ACC112 (cell line): ENCODE data around the gene OR8B2.
"Not testable (repeated sequence)": the region's sequence is repeated elsewhere in the genome, so short reads cannot be mapped to it uniquely, and the experiment has no call there.

Experiments
- H2AFZ ChIP-seq: fragments of 200-600 bp; sonication (generic); one replicate; pipeline ENCODE4 v1.6.0; 2017; ENCODE audit warnings: antibody characterized with exemption, low read length; ENCODE audit not compliant: unreplicated experiment
- H3K27ac ChIP-seq: fragments of 200-600 bp; sonication (generic); 2 replicates; pipeline ENCODE4 v1.5.1; 2014; ENCODE audit warnings: low read depth, mild to moderate bottlenecking, antibody characterized with exemption, low read length, moderate library complexity
- H3K27me3 ChIP-seq: fragments of 200-600 bp; sonication (generic); 2 replicates; pipeline ENCODE4 v1.6.1; 2014; ENCODE audit warnings: mild to moderate bottlenecking, antibody characterized with exemption, low read length, moderate library complexity, mixed read lengths; ENCODE audit not compliant: insufficient read depth
- H3K36me3 ChIP-seq: fragments of 200-600 bp; sonication (generic); 2 replicates; pipeline ENCODE4 v1.6.1; 2016; ENCODE audit warnings: mild to moderate bottlenecking, antibody characterized with exemption, low read length, moderate library complexity, mixed read lengths; ENCODE audit not compliant: insufficient read depth
- H3K4me1 ChIP-seq: fragments of 200-600 bp; sonication (generic); one replicate; pipeline ENCODE4 v1.6.1; 2016; ENCODE audit warnings: low read length, mixed read lengths; ENCODE audit not compliant: insufficient read depth, unreplicated experiment, control insufficient read depth
- H3K4me3 ChIP-seq: fragments of 200-600 bp; sonication (generic); 2 replicates; pipeline ENCODE4 v1.5.1; 2014; ENCODE audit warnings: mild to moderate bottlenecking, low read depth, low read length
- H3K79me2 ChIP-seq: fragments of 200-600 bp; sonication (generic); one replicate; pipeline ENCODE4 v1.6.0; 2016; ENCODE audit warnings: low read length; ENCODE audit not compliant: control insufficient read depth, unreplicated experiment, insufficient read depth

Gene OR8B2

GRCh38 chr11:124396847-124397246, 12.5 kb upstream of the OR8B2 start:
- H3K27me3 ChIP-seq, H3K4me1 ChIP-seq, H3K36me3 ChIP-seq: not testable (repeated sequence)

DNA sequence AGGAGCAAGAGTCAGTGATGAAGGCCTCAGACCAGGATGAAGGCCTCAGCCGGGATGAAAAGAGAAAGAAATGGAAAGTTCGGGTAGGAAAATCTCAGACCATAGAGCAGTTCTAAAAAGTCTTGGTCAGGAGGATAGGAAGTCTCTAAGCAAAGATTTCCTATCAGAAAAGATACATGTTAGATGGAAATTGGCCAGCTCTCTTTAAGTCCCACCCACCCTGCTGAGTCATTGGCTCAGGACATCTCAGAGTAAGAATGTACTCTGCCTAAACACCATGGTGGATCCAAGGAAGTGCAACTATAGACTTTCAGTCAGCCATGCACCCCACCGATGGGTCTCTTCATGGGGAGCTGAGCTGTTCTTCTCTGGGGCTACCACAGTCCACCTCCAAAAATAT, 10.1 kb upstream of the OR8B2 start:
- no peaks in the 10 kb centered on the region for H3K79me2 ChIP-seq

More at GRCh38 chr11:124396847-124397246, 12.5 kb upstream of the OR8B2 start:
- not testable (repeated sequence) for H3K4me3 ChIP-seq, H3K27ac ChIP-seq, H3K79me2 ChIP-seq, H2AFZ ChIP-seq

GRCh38 chr11:124382857-124383256, 1.4 kb downstream of the OR8B2 start:
- H3K27me3 ChIP-seq, H3K4me1 ChIP-seq, H3K36me3 ChIP-seq, H2AFZ ChIP-seq, H3K4me3 ChIP-seq, H3K79me2 ChIP-seq, H3K27ac ChIP-seq: not testable (repeated sequence)

More for the DNA sequence above, 10.1 kb upstream of the OR8B2 start:
- Histone ChIP-seq H3K36me3 (no peaks in the 10 kb centered on the region), H3K4me1 (no peaks in the 10 kb centered on the region), H2AFZ (no peak overlapping the region), H3K4me3 (no peak overlapping the region), H3K27me3 (no peaks in the 10 kb centered on the region), H3K27ac (no peak overlapping the region)

DNA sequence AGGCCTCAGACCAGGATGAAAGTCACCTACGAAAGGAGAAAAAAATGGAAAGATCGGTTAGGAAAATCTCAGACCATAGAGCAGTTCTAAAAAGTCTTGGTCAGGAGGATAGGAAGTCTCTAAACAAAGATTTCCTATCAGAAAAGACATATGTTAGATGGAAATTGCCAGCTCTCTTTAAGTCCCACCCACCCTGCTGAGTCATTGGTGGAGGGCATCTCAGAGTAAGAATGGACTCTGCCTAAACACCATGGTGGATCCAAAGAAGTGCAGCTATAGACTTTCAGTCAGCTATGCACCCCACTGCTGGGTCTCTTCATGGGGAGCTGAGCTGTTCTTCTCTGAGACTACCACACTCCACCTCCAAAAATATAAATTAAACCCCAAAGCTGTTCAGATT, 3.7 kb downstream of the OR8B2 start:
- H3K4me3 ChIP-seq, result no peak overlapping the region
- H3K79me2 ChIP-seq, result no peaks in the 10 kb centered on the region
- no peaks in the 10 kb centered on the region for H3K36me3 ChIP-seq
- peaks cover 12% of the 10 kb centered on the region for H3K27me3 ChIP-seq
- no peak overlapping the region for H2AFZ ChIP-seq
- no peaks in the 10 kb centered on the region for H3K4me1 ChIP-seq
- no peak overlapping the region for H3K27ac ChIP-seq

DNA sequence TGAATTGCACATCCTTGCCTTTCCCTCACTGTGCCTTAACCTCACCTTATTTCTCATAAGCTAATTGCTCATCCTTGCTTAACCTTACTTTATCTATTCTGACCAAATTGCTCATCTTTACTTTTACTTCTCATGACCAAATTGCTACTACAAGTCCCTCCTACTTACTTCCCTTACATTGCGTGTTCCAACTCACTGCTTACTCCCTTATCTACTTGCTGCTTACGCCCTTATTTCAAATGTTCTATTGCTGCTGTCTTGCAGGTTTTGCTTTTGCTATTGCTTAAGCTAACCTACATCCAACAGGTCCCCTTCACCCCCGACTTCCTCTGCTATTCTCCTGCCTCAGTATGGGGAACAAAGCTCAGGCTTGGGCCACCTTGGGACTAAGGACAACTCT, 8.0 kb downstream of the OR8B2 start:
- H3K27me3 ChIP-seq, result peaks cover 23% of the 10 kb centered on the region
- no peaks in the 10 kb centered on the region for H3K4me1 ChIP-seq
- no peak overlapping the region for H3K4me3 ChIP-seq
- H3K27ac ChIP-seq, result no peak overlapping the region
- H2AFZ ChIP-seq, result no peak overlapping the region
- H3K79me2 ChIP-seq, result no peaks in the 10 kb centered on the region
- H3K36me3 ChIP-seq, result no peaks in the 10 kb centered on the region

DNA sequence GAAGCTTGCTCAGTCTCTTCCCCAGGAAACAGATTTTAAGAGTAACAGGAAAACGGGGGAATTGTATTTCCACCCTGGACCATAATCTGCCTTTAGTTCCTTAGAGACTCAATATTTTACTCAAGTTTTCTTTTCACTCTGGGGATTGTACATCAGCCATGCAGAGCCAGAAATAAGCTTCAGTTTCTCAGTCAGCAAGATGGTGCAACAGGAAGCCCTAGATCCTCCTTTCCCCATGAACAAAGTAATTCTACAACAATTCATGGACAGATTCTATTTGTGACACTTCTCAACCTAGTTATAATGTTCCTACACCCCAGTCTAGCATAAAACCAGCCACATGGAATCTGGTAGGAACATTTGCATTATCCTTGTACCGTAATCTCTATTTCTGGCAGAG, 24.7 kb downstream of the OR8B2 start:
- H2AFZ ChIP-seq, result no peak overlapping the region
- H3K36me3 ChIP-seq, result no peaks in the 10 kb centered on the region
- H3K27ac ChIP-seq, result no peak overlapping the region
- H3K79me2 ChIP-seq, result no peaks in the 10 kb centered on the region
- peaks cover 30% of the 10 kb centered on the region; the same call in 1 of the 2 replicates for H3K27me3 ChIP-seq
- no peak overlapping the region for H3K4me3 ChIP-seq
- no peaks in the 10 kb centered on the region for H3K4me1 ChIP-seq

DNA sequence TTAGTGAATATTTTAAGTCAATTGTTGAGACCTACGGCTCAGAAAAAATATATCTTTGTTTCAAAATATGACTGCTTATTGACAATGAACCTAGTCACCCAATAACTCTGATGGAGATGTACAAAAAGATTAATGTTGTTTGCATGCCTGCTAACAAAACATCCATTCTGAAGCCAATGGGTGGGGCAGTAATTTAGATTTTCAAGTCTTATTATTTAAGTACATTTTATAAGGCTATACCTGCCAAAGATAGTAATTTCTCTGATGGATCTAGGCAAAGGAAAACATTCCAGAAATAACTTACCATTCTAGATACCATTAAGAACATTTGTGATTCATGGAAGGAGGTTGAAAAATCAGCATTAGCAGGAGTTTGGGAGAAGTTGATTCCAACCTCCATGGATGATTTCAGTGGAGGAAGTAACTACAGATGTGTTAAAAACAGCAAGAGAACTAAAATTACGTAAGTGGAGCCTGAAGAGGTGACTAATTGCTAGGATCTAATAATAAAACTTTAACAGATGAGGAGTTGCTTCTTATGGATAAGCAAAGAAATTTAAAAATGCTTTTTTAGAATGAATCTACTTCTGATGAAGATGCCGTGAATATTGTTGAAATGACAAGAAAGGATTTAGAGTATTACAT, 37.9 kb downstream of the OR8B2 start:
- no peak overlapping the region for H3K27ac ChIP-seq
- H3K36me3 ChIP-seq, result no peaks in the 10 kb centered on the region
- 0 out of 2 replicates have a peak, but pooled peaks cover 2% of the 10 kb centered on the region for H3K27me3 ChIP-seq
- no peak overlapping the region for H3K4me3 ChIP-seq
- no peaks in the 10 kb centered on the region for H3K4me1 ChIP-seq
- H2AFZ ChIP-seq, result no peak overlapping the region
- H3K79me2 ChIP-seq, result no peaks in the 10 kb centered on the region

GRCh38 chr11:124344346-124344745, 40.0 kb downstream of the OR8B2 start:
- no peak overlapping the region for H3K4me3 ChIP-seq
- no peaks in the 10 kb centered on the region for H3K36me3 ChIP-seq
- H3K4me1 ChIP-seq, result no peaks in the 10 kb centered on the region
- H3K79me2 ChIP-seq, result no peaks in the 10 kb centered on the region
- no peaks in the 10 kb centered on the region for H3K27me3 ChIP-seq
- no peak overlapping the region for H3K27ac ChIP-seq
- no peak overlapping the region for H2AFZ ChIP-seq

DNA sequence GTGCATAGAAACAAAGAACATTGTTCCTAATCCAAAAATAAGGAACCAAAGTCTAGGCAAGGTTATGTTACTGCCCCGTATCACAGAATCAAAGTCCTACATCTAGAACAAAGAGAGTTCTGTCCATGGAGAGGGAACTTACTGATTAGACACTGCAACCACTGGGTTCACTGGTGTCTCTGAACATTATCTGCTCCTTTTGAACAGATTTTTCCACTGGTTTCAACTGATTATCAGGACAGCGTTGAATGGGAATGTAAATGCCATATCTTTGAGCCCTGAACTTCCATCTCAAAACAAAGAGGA, 44.2 kb downstream of the OR8B2 start:
- H2AFZ ChIP-seq, result no peak overlapping the region
- no peak overlapping the region for H3K27ac ChIP-seq
- no peaks in the 10 kb centered on the region for H3K27me3 ChIP-seq
- no peak overlapping the region for H3K4me3 ChIP-seq
- no peaks in the 10 kb centered on the region for H3K4me1 ChIP-seq
- no peaks in the 10 kb centered on the region for H3K36me3 ChIP-seq
- H3K79me2 ChIP-seq, result no peaks in the 10 kb centered on the region

- Histone ChIP-seq H3K79me2 (no peaks in the 10 kb centered on the region), H3K36me3 (no peaks in the 10 kb centered on the region), H3K27me3 (no peaks in the 10 kb centered on the region), H3K4me3 (no peak overlapping the region), H3K27ac (no peak overlapping the region), H3K4me1 (no peaks in the 10 kb centered on the region), H2AFZ (no peak overlapping the region)
Measured at GRCh38 chr11:124339396-124340141, 44.7 kb downstream of the OR8B2 start.
